SJCRH30 (cell line): ENCODE measurements around the gene CER1. TPM values are rescaled to one million over a fixed set of nuclear protein-coding genes. Genes with fewer than 3 reads are reported as not detected.

Experiments
- DNase-seq, 2 experiments: peaks; one replicate each; pipeline ENCODE4 v3.0.0-alpha.2; 2015 to 2020
- H3K27ac ChIP-seq: fragments of 250-450 bp; sonication (Bioruptor Pico); 2 replicates; pipeline ENCODE4 v1.5.1; 2020; ENCODE audit warnings: mild to moderate bottlenecking, moderate library complexity
- H3K27me3 ChIP-seq: fragments of 250-450 bp; sonication (Bioruptor Pico); 2 replicates; pipeline ENCODE4 v1.5.1; 2020; ENCODE audit warnings: mild to moderate bottlenecking, moderate library complexity
- H3K36me3 ChIP-seq: fragments of 250-450 bp; sonication (Bioruptor Pico); 2 replicates; pipeline ENCODE4 v1.5.1; 2020; ENCODE audit warnings: mild to moderate bottlenecking, moderate library complexity
- H3K4me1 ChIP-seq: fragments of 250-450 bp; sonication (Bioruptor Pico); 2 replicates; pipeline ENCODE4 v1.5.1; 2020; ENCODE audit warnings: mild to moderate bottlenecking, moderate library complexity
- H3K4me3 ChIP-seq: fragments of 250-450 bp; sonication (Bioruptor Pico); 2 replicates; pipeline ENCODE4 v1.5.1; 2020; ENCODE audit warnings: mild to moderate bottlenecking, moderate library complexity
- H3K9me3 ChIP-seq: fragments of 250-450 bp; sonication (Bioruptor Pico); replicated peaks from 2 replicates; pipeline ENCODE4 v1.5.1; 2020; ENCODE audit warnings: mild to moderate bottlenecking, moderate library complexity
- total RNA-seq: library from RNA; depleted of rRNA; stranded (reverse); fragments of >200 nt; shearing (Covaris generic); gene quantifications from 2 replicates; pipeline ENCODE4 v1.2.3, GENCODE V29; 2014

CER1 gene
- total RNA-seq, 1 experiment from 2014 or later, result not detected

GRCh38 chr9:14744768-14745167 is 22.2 kb upstream of the CER1 start:
- H3K9me3 ChIP-seq, result 0 out of 2 replicates have a peak, but pooled peaks cover 2% of the 10 kb centered on the region
- no peaks in the 10 kb centered on the region for H3K27me3 ChIP-seq
- H3K27ac ChIP-seq, result no peak overlapping the region
- no peak overlapping the region for H3K4me3 ChIP-seq
- no peak for DNase-seq
- H3K4me1 ChIP-seq, result no peaks in the 10 kb centered on the region
- no peaks in the 10 kb centered on the region for H3K36me3 ChIP-seq

- no peak for DNase-seq
- H3K27ac ChIP-seq, result no peak overlapping the region
- H3K36me3 ChIP-seq, result no peaks in the 10 kb centered on the region
- H3K4me1 ChIP-seq, result no peaks in the 10 kb centered on the region
- H3K9me3 ChIP-seq, result 0 out of 2 replicates have a peak, but pooled peaks cover 2% of the 10 kb centered on the region
- no peak overlapping the region for H3K4me3 ChIP-seq
- no peaks in the 10 kb centered on the region for H3K27me3 ChIP-seq
These were observed 18.8 kb upstream of the CER1 start for GRCh38 chr9:14741369-14741768.

GRCh38 chr9:14733133-14733532 is 10.6 kb upstream of the CER1 start:
- H3K9me3 ChIP-seq, result no peaks in the 10 kb centered on the region
- H3K36me3 ChIP-seq, result no peaks in the 10 kb centered on the region
- no peaks in the 10 kb centered on the region for H3K27me3 ChIP-seq
- no peak for DNase-seq
- H3K4me1 ChIP-seq, result no peaks in the 10 kb centered on the region
- no peak overlapping the region for H3K4me3 ChIP-seq
- no peak overlapping the region for H3K27ac ChIP-seq

DNA sequence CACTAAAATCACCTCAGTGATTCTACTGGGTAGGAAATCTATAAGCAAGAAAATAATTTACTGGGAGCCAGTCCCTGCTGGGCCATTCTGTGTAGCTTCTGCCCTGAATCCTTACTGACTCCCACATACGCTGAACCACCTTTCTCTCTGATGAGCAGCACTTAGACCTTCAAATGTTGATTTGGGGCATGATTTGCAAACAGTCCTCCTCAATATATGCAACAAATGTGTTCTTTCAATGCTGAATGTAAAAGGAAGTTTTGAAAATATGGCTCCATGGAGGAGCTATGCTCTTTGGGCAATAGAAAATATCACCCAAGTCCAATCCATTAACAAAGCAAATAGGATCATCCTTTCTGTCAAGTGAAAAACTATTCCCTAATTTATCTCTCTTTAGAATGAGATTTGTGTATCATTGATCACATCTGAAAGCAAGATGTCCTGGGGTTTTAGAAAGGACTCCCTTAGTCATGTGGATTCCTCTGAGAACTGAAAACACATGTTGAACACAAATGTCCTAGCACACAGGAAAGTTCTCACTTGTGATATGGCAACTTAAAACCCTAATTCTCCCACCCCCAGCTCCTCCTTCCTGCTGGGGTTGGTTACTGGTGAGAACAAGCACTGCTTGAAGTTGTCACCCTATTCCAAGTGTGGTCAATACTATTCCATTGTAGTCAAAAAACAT is 8.9 kb upstream of the CER1 start:
- Histone ChIP-seq H3K27ac (no peak overlapping the region), H3K4me3 (no peak overlapping the region), H3K27me3 (no peaks in the 10 kb centered on the region), H3K9me3 (no peaks in the 10 kb centered on the region), H3K36me3 (no peaks in the 10 kb centered on the region), H3K4me1 (no peaks in the 10 kb centered on the region)
- no peak for DNase-seq

DNA sequence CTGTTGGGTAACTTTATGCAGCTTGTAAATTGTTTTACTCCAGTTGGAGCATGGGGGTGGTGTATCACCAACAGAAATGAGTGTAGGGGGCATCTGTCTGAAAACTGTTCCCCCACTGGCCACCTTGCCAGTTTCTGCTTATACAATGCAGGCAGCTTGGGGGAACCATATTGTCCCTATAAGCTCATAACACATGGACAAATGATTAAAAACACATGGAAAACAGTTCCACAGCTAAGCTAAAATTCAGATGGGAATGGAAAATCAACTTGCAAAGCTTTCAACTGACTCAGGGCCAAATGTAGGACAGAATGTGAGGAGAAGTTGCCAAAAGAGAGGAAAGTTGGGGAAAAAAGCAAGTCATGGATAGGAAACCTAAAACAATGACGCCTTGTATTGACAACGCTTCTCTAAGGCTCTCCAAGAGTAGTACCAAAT is 7.9 kb upstream of the CER1 start:
- Histone ChIP-seq H3K9me3 (no peaks in the 10 kb centered on the region), H3K4me3 (no peak overlapping the region), H3K4me1 (no peaks in the 10 kb centered on the region), H3K27me3 (no peaks in the 10 kb centered on the region), H3K27ac (no peak overlapping the region), H3K36me3 (no peaks in the 10 kb centered on the region)
- DNase-seq, result no peak

DNA sequence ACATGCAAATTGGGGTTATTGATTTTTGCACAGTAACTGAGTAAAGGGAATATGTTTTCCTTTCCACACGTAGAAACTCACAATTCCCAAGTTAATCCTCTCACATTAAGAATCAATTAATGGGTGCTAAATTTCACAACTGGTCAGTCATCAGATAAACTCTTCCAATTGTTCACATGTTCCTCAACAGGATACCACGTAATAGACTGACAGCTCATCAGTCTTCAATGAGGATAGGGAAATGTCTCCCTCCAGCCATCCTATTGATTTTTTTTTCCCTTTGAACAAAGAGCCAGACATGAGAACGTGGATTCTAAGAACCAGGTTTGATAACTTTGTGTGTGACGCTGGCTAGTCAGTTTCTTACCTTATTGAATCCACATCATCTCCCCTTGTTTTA is 768 bp upstream of the CER1 start:
- H3K27ac ChIP-seq, result no peak overlapping the region
- no peak overlapping the region for H3K4me3 ChIP-seq
- H3K36me3 ChIP-seq, result no peaks in the 10 kb centered on the region
- DNase-seq, result no peak
- H3K4me1 ChIP-seq, result peaks cover 6% of the 10 kb centered on the region; the same call in 1 of the 2 replicates
- H3K27me3 ChIP-seq, result no peaks in the 10 kb centered on the region
- no peaks in the 10 kb centered on the region for H3K9me3 ChIP-seq

GRCh38 chr9:14719231-14719923 is 3.2 kb downstream of the CER1 start:
- Histone ChIP-seq H3K27ac (no peak overlapping the region), H3K36me3 (no peaks in the 10 kb centered on the region), H3K9me3 (no peaks in the 10 kb centered on the region), H3K4me3 (no peak overlapping the region), H3K4me1 (peaks cover 9% of the 10 kb centered on the region; the same call in 1 of the 2 replicates), H3K27me3 (no peaks in the 10 kb centered on the region)
- no peak for DNase-seq

DNA sequence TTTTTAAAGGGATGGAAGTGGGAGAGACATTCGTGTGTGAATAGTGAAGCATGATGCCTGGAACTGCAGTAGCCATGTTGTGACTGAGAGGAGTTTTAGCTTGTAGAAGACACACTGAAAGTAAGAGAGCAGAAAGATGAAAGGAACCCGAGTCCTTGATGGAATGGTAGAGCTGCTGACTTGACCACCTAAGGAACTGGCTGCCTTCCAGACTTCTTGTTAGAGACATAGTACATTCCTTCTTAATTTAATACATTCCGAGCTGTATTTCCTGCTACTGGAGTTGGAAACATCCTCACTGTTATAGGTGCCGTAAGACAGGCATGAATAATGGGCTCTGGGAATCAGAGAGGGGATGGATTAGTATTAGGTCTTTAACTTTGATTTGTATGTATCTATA is 7.4 kb downstream of the CER1 start:
- H3K36me3 ChIP-seq, result no peaks in the 10 kb centered on the region
- no peak overlapping the region for H3K4me3 ChIP-seq
- DNase-seq, result peak; percentile 11 to 18
- H3K27ac ChIP-seq, result no peak overlapping the region
- 0 out of 2 replicates have a peak, but pooled peaks cover 2% of the 10 kb centered on the region for H3K9me3 ChIP-seq
- H3K4me1 ChIP-seq, result peaks cover 6% of the 10 kb centered on the region; the same call in 1 of the 2 replicates
- no peaks in the 10 kb centered on the region for H3K27me3 ChIP-seq

GRCh38 chr9:14713187-14713767 is 9.3 kb downstream of the CER1 start:
- H3K9me3 ChIP-seq, result 0 out of 2 replicates have a peak, but pooled peaks cover 3% of the 10 kb centered on the region
- H3K4me3 ChIP-seq, result no peak overlapping the region
- no peaks in the 10 kb centered on the region for H3K27me3 ChIP-seq
- no peaks in the 10 kb centered on the region for H3K36me3 ChIP-seq
- peaks cover 6% of the 10 kb centered on the region; the same call in 1 of the 2 replicates for H3K4me1 ChIP-seq
- H3K27ac ChIP-seq, result no peak overlapping the region
- no peak for DNase-seq

GRCh38 chr9:14710804-14711203 is 11.7 kb downstream of the CER1 start:
- DNase-seq, result no peak
- peaks cover 6% of the 10 kb centered on the region; the same call in 1 of the 2 replicates for H3K4me1 ChIP-seq
- peaks cover 9% of the 10 kb centered on the region; the same call in 1 of the 2 replicates for H3K9me3 ChIP-seq
- no peaks in the 10 kb centered on the region for H3K27me3 ChIP-seq
- H3K27ac ChIP-seq, result no peak overlapping the region
- H3K4me3 ChIP-seq, result no peak overlapping the region
- no peaks in the 10 kb centered on the region for H3K36me3 ChIP-seq

DNA sequence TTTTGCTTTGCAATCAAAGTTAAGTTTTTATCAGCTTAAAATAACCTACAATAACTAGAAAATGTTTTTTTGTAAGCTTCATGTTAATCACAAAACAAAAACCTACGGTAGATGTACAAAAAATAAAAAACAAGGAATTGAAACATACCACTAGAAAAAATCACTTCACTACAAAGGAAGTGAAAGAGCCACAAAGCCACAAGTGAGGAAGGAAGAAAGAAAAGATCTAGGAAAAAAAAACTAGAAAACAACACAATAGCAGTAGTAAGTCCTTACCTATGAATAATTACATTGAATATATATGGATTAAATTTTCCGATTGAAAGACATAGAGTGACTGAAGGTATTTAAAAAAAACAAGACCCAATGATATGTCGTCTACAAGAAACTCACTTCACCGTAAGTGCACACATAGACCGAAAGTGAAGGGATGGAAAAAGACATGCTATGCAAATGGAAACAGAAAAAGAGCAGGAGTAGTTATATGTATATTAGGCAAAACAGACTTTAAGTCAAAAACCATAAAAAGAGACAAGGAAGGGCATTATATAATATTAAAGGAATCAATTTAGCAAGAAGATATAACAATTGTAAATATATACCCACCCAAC is 15.9 kb downstream of the CER1 start:
- Histone ChIP-seq H3K4me3 (no peak overlapping the region), H3K36me3 (no peaks in the 10 kb centered on the region)

GRCh38 chr9:14705079-14705478 is 17.5 kb downstream of the CER1 start:
- Histone ChIP-seq H3K4me1 (no peaks in the 10 kb centered on the region), H3K4me3 (no peak overlapping the region), H3K9me3 (peaks cover 6% of the 10 kb centered on the region; the same call in 1 of the 2 replicates), H3K27ac (no peak overlapping the region), H3K27me3 (no peaks in the 10 kb centered on the region), H3K36me3 (no peaks in the 10 kb centered on the region)
- no peak for DNase-seq

More for the DNA sequence above, 15.9 kb downstream of the CER1 start:
- no peak for DNase-seq
- H3K27me3 ChIP-seq, result no peaks in the 10 kb centered on the region
- H3K9me3 ChIP-seq, result peaks cover 9% of the 10 kb centered on the region; the same call in 1 of the 2 replicates
- H3K4me1 ChIP-seq, result peaks cover 3% of the 10 kb centered on the region; the same call in 1 of the 2 replicates
- no peak overlapping the region for H3K27ac ChIP-seq

- Histone ChIP-seq H3K9me3 (peaks cover 6% of the 10 kb centered on the region; the same call in 1 of the 2 replicates), H3K4me1 (no peaks in the 10 kb centered on the region), H3K4me3 (no peak overlapping the region), H3K27me3 (no peaks in the 10 kb centered on the region), H3K36me3 (no peaks in the 10 kb centered on the region), H3K27ac (no peak overlapping the region)
- DNase-seq, result no peak
These were observed 18.3 kb downstream of the CER1 start for GRCh38 chr9:14704281-14704680.

DNA sequence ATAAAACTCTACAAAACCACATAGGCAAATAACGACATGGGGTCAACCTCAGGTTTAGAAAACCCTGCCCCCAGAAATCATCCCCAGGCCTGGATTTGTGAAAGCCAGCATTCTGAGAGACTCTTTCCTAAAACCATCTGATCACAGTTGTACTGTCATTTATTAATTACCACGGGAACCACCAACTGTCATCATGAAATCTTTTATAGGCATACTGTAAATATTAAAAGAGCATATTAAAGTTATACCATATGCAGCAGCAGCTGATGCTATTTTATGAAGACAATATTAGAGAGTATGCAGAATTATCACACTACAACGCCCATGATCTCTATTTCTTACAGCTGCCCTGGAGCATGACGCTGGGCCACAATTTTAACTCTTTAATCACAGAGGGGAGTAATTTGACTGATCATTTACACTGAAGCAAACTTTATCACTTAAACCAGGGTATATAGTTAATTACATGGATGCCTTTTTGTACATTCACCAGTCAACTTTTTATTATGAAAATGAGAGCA is 20.3 kb downstream of the CER1 start:
- no peaks in the 10 kb centered on the region for H3K9me3 ChIP-seq
- DNase-seq, result no peak
- H3K4me1 ChIP-seq, result no peaks in the 10 kb centered on the region
- no peaks in the 10 kb centered on the region for H3K27me3 ChIP-seq
- H3K4me3 ChIP-seq, result no peak overlapping the region
- H3K27ac ChIP-seq, result no peak overlapping the region
- no peaks in the 10 kb centered on the region for H3K36me3 ChIP-seq
